Right atrium auricular region (tissue), 2 donors: ENCODE measurements around the gene CPED1. TPM values are rescaled to one million over a fixed set of nuclear protein-coding genes. Genes with fewer than 3 reads are reported as not detected.

Experiments
- DNase-seq: peaks from one replicate; pipeline ENCODE4 v3.0.0-alpha.2; 2019; ENCODE audit warnings: low spot score
- H3K27ac ChIP-seq, 2 donors: fragments of 200-600 bp; sonication (generic); 1 replicate in 1 of 2; 2 replicates in 1 of 2; pipeline ENCODE4 v1.5.1; 2016 to 2019
- H3K27me3 ChIP-seq, 2 donors: fragments of 200-600 bp; sonication (generic); one replicate each; pipeline versions ENCODE4 v1.5.1 to v1.6.0; 2017 to 2019
- H3K36me3 ChIP-seq: fragments of 200-600 bp; sonication (generic); one replicate; pipeline ENCODE4 v1.5.1; 2016
- H3K4me1 ChIP-seq, 2 donors: fragments of 200-600 bp; sonication (generic); one replicate each; pipeline versions ENCODE4 v1.5.1 to v1.6.0; 2017 to 2019
- H3K4me3 ChIP-seq, 2 donors: fragments of 200-600 bp; sonication (generic); 1 replicate in 1 of 2; 2 replicates in 1 of 2; pipeline ENCODE4 v1.5.1; 2017 to 2019; ENCODE audit warnings: mild to moderate bottlenecking in 1 of 2, moderate library complexity in 1 of 2
- H3K9me3 ChIP-seq, 2 donors: fragments of 200-600 bp; sonication (generic); one replicate each; pipeline ENCODE4 v1.5.1; 2019
- CTCF ChIP-seq, 2 donors: fragments of 200-600 bp; sonication (generic); IDR thresholded peaks; one replicate each; pipeline ENCODE4 v1.5.1; 2019; ENCODE audit warnings: antibody characterized with exemption in 2 of 2
- total RNA-seq, 2 donors: library from RNA; depleted of rRNA; stranded (reverse); fragments of >200 nt; gene quantifications; one replicate each; pipeline ENCODE4 v1.1.0, GENCODE V29; 2016

The CPED1 gene
- total RNA-seq, 2 donors from 2014 or later: 13.8 to 19.0 TPM

- TF ChIP-seq CTCF (IDR thresholded peaks at IDR 0.05): no peak
- no peak overlapping the region for H3K27ac ChIP-seq
- H3K36me3 ChIP-seq: no peaks in the 10 kb centered on the region
- no peaks in the 10 kb centered on the region for H3K27me3 ChIP-seq
- DNase-seq: no peak
- no peaks in the 10 kb centered on the region for H3K9me3 ChIP-seq
- no peak overlapping the region for H3K4me3 ChIP-seq
- H3K4me1 ChIP-seq: no peaks in the 10 kb centered on the region
Observed at GRCh38 chr7:121153411-121153810, 164.9 kb downstream of the CPED1 start.

GRCh38 chr7:121153995-121154394 is 165.5 kb downstream of the CPED1 start:
- Histone ChIP-seq H3K4me3 (no peak overlapping the region), H3K36me3 (no peaks in the 10 kb centered on the region), H3K9me3 (no peaks in the 10 kb centered on the region), H3K27ac (no peak overlapping the region), H3K27me3 (no peaks in the 10 kb centered on the region), H3K4me1 (no peaks in the 10 kb centered on the region)
- DNase-seq: no peak
- no peak for TF ChIP-seq CTCF (IDR thresholded peaks at IDR 0.05)

GRCh38 chr7:121156825-121157224 is 168.3 kb downstream of the CPED1 start:
- TF ChIP-seq CTCF (IDR thresholded peaks at IDR 0.05): no peak
- no peaks in the 10 kb centered on the region for H3K4me1 ChIP-seq
- DNase-seq: no peak
- H3K4me3 ChIP-seq: no peak overlapping the region
- no peaks in the 10 kb centered on the region for H3K36me3 ChIP-seq
- no peaks in the 10 kb centered on the region for H3K27me3 ChIP-seq
- H3K27ac ChIP-seq: no peak overlapping the region
- no peaks in the 10 kb centered on the region for H3K9me3 ChIP-seq

GRCh38 chr7:121157341-121157751 is 168.8 kb downstream of the CPED1 start:
- no peak overlapping the region for H3K27ac ChIP-seq
- no peaks in the 10 kb centered on the region for H3K36me3 ChIP-seq
- H3K4me1 ChIP-seq: no peaks in the 10 kb centered on the region
- no peaks in the 10 kb centered on the region for H3K9me3 ChIP-seq
- TF ChIP-seq CTCF (IDR thresholded peaks at IDR 0.05): no peak
- H3K4me3 ChIP-seq: no peak overlapping the region
- no peaks in the 10 kb centered on the region for H3K27me3 ChIP-seq
- DNase-seq: no peak

- H3K4me1 ChIP-seq: no peaks in the 10 kb centered on the region
- no peaks in the 10 kb centered on the region for H3K9me3 ChIP-seq
- no peak for TF ChIP-seq CTCF (IDR thresholded peaks at IDR 0.05)
- H3K4me3 ChIP-seq: no peak overlapping the region
- H3K36me3 ChIP-seq: no peaks in the 10 kb centered on the region
- H3K27me3 ChIP-seq: no peaks in the 10 kb centered on the region
- DNase-seq: no peak
- H3K27ac ChIP-seq: no peak overlapping the region
Observed at GRCh38 chr7:121157885-121158590, 169.5 kb downstream of the CPED1 start.

GRCh38 chr7:121158665-121159064 is 170.2 kb downstream of the CPED1 start:
- H3K4me1 ChIP-seq: no peaks in the 10 kb centered on the region
- no peaks in the 10 kb centered on the region for H3K36me3 ChIP-seq
- no peak for TF ChIP-seq CTCF (IDR thresholded peaks at IDR 0.05)
- no peak overlapping the region for H3K27ac ChIP-seq
- DNase-seq: no peak
- H3K9me3 ChIP-seq: no peaks in the 10 kb centered on the region
- H3K4me3 ChIP-seq: no peak overlapping the region
- no peaks in the 10 kb centered on the region for H3K27me3 ChIP-seq
